SU-DHL-6 (cell line): ENCODE data around the gene ZNF723.

ENCODE experiments used
- CTCF ChIP-seq: fragments of 200-600 bp; sonication (generic); IDR thresholded peaks from one replicate; pipeline ENCODE4 v1.5.1; 2017; ENCODE audit warnings: antibody characterized with exemption, mild to moderate bottlenecking, low read length, moderate library complexity; ENCODE audit not compliant: insufficient read depth, poor library complexity, severe bottlenecking
- EZH2phosphoT487 ChIP-seq: fragments of 200-600 bp; sonication (generic), shearing (Covaris generic); conservative IDR thresholded peaks from 2 replicates; pipeline ENCODE4 v1.6.1; 2018; ENCODE audit warnings: mild to moderate bottlenecking, antibody characterized with exemption, low read length, moderate library complexity, mixed read lengths

DNA sequence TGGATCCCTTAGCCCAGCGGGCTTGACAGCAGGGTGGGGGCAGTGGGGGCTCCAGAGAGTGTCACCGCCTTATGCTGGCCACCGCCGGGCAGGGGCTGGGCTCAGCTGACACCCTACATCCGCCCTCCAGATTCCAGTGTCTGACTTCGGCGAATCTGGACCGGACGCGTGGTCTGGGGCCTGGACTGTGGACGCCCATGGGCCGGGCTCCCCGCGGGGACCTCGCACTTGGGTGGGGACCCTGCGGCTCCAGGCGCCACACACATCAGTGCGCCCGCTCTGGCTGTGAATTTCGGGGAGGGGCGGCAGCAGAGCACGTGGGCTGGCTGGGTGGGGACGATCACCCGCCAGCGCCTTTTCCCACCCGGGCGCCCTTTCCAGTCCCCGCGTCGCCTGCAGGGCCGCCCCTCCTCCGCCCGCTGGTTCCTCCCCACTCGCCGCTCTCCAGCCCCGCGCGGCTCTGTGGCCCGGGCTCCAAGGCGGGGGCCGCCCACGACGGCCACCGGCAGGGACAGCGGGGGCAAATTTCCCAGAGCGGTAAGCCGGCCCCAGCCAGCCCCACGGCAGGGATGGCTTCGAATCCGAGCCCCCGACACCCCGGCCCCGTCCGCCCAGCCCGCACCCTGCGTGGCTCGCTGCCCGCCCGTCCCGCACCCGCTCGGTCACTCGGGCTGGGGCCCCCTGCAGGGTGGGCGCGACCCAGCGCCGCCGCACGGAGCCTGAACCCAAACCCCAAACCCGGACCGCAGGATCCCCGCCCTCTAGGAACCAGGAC, 24.8 kb upstream of the ZNF723 start:
- TF ChIP-seq CTCF (no peak), EZH2phosphoT487 (no peak)
